ENCODE measurements around the gene NME3.

DNA sequence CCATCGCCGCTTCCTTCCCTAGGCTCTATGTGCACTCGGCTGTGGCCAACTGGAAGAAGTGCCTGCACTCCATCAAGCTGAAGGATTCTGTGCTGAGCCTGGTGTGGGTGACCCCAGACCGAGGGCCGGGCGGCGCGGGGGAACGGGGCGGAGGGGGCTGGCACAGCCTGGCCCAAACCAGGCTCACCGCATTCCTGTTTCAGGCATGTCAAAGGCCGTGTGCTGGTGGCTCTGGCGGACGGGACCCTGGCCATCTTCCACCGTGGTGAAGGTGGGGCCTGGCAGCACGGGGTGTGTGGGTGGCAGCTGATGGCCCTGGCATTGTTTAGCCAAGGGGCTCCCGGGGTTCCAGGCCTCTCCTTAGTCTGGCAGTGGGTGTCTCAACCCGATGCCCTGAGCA, 4.6 kb downstream of the NME3 start:
- TF ChIP-seq, protein P1, sequence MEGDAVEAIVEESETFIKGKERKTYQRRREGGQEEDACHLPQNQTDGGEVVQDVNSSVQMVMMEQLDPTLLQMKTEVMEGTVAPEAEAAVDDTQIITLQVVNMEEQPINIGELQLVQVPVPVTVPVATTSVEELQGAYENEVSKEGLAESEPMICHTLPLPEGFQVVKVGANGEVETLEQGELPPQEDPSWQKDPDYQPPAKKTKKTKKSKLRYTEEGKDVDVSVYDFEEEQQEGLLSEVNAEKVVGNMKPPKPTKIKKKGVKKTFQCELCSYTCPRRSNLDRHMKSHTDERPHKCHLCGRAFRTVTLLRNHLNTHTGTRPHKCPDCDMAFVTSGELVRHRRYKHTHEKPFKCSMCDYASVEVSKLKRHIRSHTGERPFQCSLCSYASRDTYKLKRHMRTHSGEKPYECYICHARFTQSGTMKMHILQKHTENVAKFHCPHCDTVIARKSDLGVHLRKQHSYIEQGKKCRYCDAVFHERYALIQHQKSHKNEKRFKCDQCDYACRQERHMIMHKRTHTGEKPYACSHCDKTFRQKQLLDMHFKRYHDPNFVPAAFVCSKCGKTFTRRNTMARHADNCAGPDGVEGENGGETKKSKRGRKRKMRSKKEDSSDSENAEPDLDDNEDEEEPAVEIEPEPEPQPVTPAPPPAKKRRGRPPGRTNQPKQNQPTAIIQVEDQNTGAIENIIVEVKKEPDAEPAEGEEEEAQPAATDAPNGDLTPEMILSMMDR (IDR thresholded peaks at IDR 0.05) = no peak
- TF ChIP-seq POLR2A (IDR thresholded peaks at IDR 0.05) = no peak

Measured in ovary (tissue), 3 donors.